Breast epithelium (tissue), 4 donors: Measurements from ENCODE around the gene CD300E. TPM values are rescaled to one million over a fixed set of nuclear protein-coding genes. Genes with fewer than 3 reads are reported as not detected.
"Not testable (repeated sequence)": the region's sequence is repeated elsewhere in the genome, so short reads cannot be mapped to it uniquely, and the experiment has no call there.

Source experiments
- DNase-seq, 2 donors: peaks; one replicate each; pipeline ENCODE4 v3.0.0-alpha.2; 2019; ENCODE audit warnings: low spot score in 2 of 2
- H3K27ac ChIP-seq, 2 donors: fragments of 200-600 bp; sonication (generic) in 1 of 2; one replicate each; pipeline ENCODE4 v1.5.1; 2016 to 2019; ENCODE audit warnings: mild to moderate bottlenecking in 1 of 2
- H3K27me3 ChIP-seq, 2 donors: fragments of 200-600 bp; sonication (generic) in 1 of 2; one replicate each; pipeline versions ENCODE4 v1.5.1 to v1.6.0; 2017 to 2019; ENCODE audit warnings: control low read depth in 1 of 2, mild to moderate bottlenecking in 1 of 2
- H3K36me3 ChIP-seq: fragments of 200-600 bp; one replicate; pipeline ENCODE4 v1.5.1; 2019
- H3K4me1 ChIP-seq, 2 donors: fragments of 200-600 bp; sonication (generic); one replicate each; pipeline ENCODE4 v1.5.1; 2016 to 2019; ENCODE audit warnings: control low read depth in 1 of 2
- H3K4me3 ChIP-seq, 3 donors: fragments of 200-600 bp; sonication (generic); 1 replicate in 2 of 3; 2 replicates in 1 of 3; pipeline ENCODE4 v1.5.1; 2016 to 2019; ENCODE audit warnings: mild to moderate bottlenecking in 3 of 3, moderate library complexity in 2 of 3
- H3K9me3 ChIP-seq, 2 donors: fragments of 200-600 bp; sonication (generic) in 1 of 2; one replicate each; pipeline ENCODE4 v1.5.1; 2016 to 2019; ENCODE audit warnings: control low read depth in 1 of 2
- CTCF ChIP-seq, 3 donors: fragments of 450-650 bp; IDR thresholded peaks; one replicate each; pipeline ENCODE4 v1.5.1; 2016 to 2017; ENCODE audit warnings: antibody characterized with exemption in 3 of 3, mild to moderate bottlenecking in 3 of 3, moderate library complexity in 3 of 3
- POLR2A ChIP-seq: fragments of 450-650 bp; IDR thresholded peaks from one replicate; pipeline ENCODE4 v1.6.1; 2016; ENCODE audit warnings: antibody characterized with exemption, mild to moderate bottlenecking, moderate library complexity
- POLR2AphosphoS5 ChIP-seq, 3 donors: sonication (generic); formaldehyde crosslinking; IDR thresholded peaks; one replicate each; pipeline ENCODE4 v1.6.1; 2017; ENCODE audit warnings: antibody characterized with exemption in 3 of 3
- intact Hi-C: fragments of 100-400 bp; cut with DNase I; formaldehyde crosslinking; loops from one replicate; pipeline ENCODE4 v1.15.1; 2023; ENCODE audit warnings: low total_unique reads
- total RNA-seq, 3 donors: library from RNA; depleted of rRNA; stranded (reverse); fragments of >200 nt; gene quantifications; one replicate each; pipeline ENCODE4 v1.1.0, GENCODE V29; 2016

CD300E gene
- total RNA-seq, 3 donors from 2014 or later, result under 0.01 to 0.32 (median 0.29) TPM

GRCh38 chr17:74578979-74579378 is 44.6 kb downstream of the CD300E start:
- TF ChIP-seq POLR2A, result no peak
- TF ChIP-seq CTCF (IDR thresholded peaks at IDR 0.05), result no peak
- no peak for TF ChIP-seq POLR2AphosphoS5 (IDR thresholded peaks at IDR 0.05)
- DNase-seq, result no peak
- Histone ChIP-seq H3K27me3 (peaks cover 0 to 9% of the 10 kb centered on the region in 2 donors), H3K4me3 (no peak overlapping the region), H3K9me3 (peaks cover 0 to under 1% of the 10 kb centered on the region in 2 donors), H3K27ac (no peak overlapping the region), H3K36me3 (no peaks in the 10 kb centered on the region), H3K4me1 (no peaks in the 10 kb centered on the region)
- intact Hi-C loops, result no loop called here

- DNase-seq, result no peak
- peaks cover 0 to 11% of the 10 kb centered on the region in 2 donors for H3K27me3 ChIP-seq
- no peak for TF ChIP-seq CTCF (IDR thresholded peaks at IDR 0.05)
- no peak for TF ChIP-seq POLR2AphosphoS5 (IDR thresholded peaks at IDR 0.05)
- TF ChIP-seq POLR2A, result no peak
- no peaks in the 10 kb centered on the region for H3K9me3 ChIP-seq
- no peak overlapping the region for H3K4me3 ChIP-seq
- H3K27ac ChIP-seq, result no peak overlapping the region
- H3K4me1 ChIP-seq, result no peaks in the 10 kb centered on the region
- no peaks in the 10 kb centered on the region for H3K36me3 ChIP-seq
- intact Hi-C loops, result no loop called here
Observed at GRCh38 chr17:74574489-74575142, 48.9 kb downstream of the CD300E start.

DNA sequence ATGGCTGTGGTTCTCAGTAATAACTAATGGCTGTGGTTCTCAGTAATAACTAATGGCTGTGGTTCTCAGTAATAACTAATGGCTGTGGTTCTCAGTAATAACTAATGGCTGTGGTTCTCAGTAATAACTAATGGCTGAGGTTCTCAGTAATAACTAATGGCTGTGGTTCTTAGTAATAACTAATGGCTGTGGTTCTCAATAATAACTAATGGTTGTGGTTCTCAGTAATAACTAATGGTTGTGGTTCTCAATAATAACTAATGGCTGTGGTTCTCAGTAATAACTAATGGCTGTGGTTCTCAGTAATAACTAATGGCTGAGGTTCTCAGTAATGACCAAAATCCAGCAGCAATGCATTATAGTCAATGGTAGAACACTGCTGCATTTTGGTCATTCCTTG is 49.9 kb downstream of the CD300E start:
- H3K27me3 ChIP-seq, result peaks cover 0 to 11% of the 10 kb centered on the region in 2 donors
- H3K4me3 ChIP-seq, intact Hi-C loops, H3K36me3 ChIP-seq, H3K9me3 ChIP-seq, H3K27ac ChIP-seq, H3K4me1 ChIP-seq, DNase-seq: not testable (repeated sequence)

- DNase-seq, result no peak
- no peaks in the 10 kb centered on the region for H3K9me3 ChIP-seq
- no peak overlapping the region for H3K4me3 ChIP-seq
- H3K4me1 ChIP-seq, result no peaks in the 10 kb centered on the region
- intact Hi-C loops, result no loop called here
- peaks cover 0 to 11% of the 10 kb centered on the region in 2 donors for H3K27me3 ChIP-seq
- no peaks in the 10 kb centered on the region for H3K36me3 ChIP-seq
- no peak overlapping the region for H3K27ac ChIP-seq
- TF ChIP-seq CTCF (IDR thresholded peaks at IDR 0.05), result no peak
- no peak for TF ChIP-seq POLR2AphosphoS5 (IDR thresholded peaks at IDR 0.05)
Observed at GRCh38 chr17:74573169-74573568, 50.4 kb downstream of the CD300E start.

GRCh38 chr17:74571621-74572270 is 51.8 kb downstream of the CD300E start:
- intact Hi-C loops, result no loop called here
- no peaks in the 10 kb centered on the region for H3K36me3 ChIP-seq
- H3K9me3 ChIP-seq, result no peaks in the 10 kb centered on the region
- no peak overlapping the region for H3K27ac ChIP-seq
- H3K4me1 ChIP-seq, result no peaks in the 10 kb centered on the region
- TF ChIP-seq POLR2AphosphoS5 (IDR thresholded peaks at IDR 0.05), result no peak
- TF ChIP-seq POLR2A, result no peak
- TF ChIP-seq CTCF (IDR thresholded peaks at IDR 0.05), result no peak
- no peak for DNase-seq
- H3K4me3 ChIP-seq, result no peak overlapping the region
- peaks cover 0 to 8% of the 10 kb centered on the region in 2 donors for H3K27me3 ChIP-seq
